Sigmoid colon (tissue), 4 donors: ENCODE measurements around the gene VAMP5.

ENCODE experiments used
- CTCF ChIP-seq, 4 experiments: fragments of 450-650 bp in 3 of 4; fragments of 200-600 bp in 1 of 4; IDR thresholded peaks; one replicate each; pipeline ENCODE4 v1.5.1; 2016 to 2019; ENCODE audit warnings: antibody characterized with exemption in 4 of 4, mild to moderate bottlenecking in 3 of 4, moderate library complexity in 2 of 4
- POLR2A ChIP-seq, 2 donors: fragments of 450-650 bp; IDR thresholded peaks; one replicate each; pipeline ENCODE4 v1.6.1; 2016; ENCODE audit warnings: antibody characterized with exemption in 2 of 2, mild to moderate bottlenecking in 2 of 2, moderate library complexity in 2 of 2
- POLR2AphosphoS5 ChIP-seq, 4 donors: sonication (generic); formaldehyde crosslinking; IDR thresholded peaks; one replicate each; pipeline ENCODE4 v1.6.1; 2017; ENCODE audit warnings: antibody characterized with exemption in 4 of 4

GRCh38 chr2:85540133-85540648 is 44.0 kb upstream of the VAMP5 start:
- TF ChIP-seq CTCF (IDR thresholded peaks at IDR 0.05) (no peak), POLR2A (IDR thresholded peaks at IDR 0.05) (no peak), POLR2AphosphoS5 (IDR thresholded peaks at IDR 0.05) (peak in 1 of 4 donors; percentile 2)
